ENCODE results near the gene MIOS.

The MIOS gene

DNA sequence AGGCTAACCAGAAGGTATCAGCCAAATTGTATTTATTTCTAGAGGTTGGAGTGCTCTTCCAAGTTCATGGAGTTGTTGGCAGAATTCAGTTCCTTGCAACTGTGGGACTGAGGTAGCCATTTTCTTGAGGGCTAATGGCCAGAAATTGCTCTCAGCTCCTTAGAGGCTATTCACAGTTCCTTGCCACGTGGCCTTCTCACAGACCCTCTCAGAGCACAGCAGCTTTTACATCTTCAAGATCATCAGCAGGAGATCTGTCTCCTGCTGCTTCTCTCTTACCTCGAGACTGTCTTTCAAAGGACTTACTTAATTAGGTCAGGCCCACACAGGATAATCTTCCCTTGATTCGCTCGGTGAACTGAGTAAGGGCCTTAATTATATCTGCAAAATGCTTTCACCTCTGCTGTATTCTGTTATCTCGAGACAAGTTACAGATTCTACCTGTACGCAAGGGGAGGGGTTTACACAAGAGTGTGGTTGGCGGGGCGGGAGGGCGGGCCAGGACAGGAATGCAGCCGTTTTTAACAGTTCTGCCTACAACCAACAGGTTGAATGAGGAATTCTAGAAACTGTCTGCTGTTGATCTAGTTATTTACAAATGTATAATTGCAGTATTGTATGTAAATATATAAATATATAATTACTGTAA is 15.0 kb downstream of the MIOS start:
- in situ Hi-C loops (cut with MboI; ENCODE audit: low sequenced_read_pairs) = no loop called here

GRCh38 chr7:7582596-7582995 is 15.9 kb downstream of the MIOS start:
- in situ Hi-C loops (cut with MboI; ENCODE audit: low sequenced_read_pairs) = no loop called here

DNA sequence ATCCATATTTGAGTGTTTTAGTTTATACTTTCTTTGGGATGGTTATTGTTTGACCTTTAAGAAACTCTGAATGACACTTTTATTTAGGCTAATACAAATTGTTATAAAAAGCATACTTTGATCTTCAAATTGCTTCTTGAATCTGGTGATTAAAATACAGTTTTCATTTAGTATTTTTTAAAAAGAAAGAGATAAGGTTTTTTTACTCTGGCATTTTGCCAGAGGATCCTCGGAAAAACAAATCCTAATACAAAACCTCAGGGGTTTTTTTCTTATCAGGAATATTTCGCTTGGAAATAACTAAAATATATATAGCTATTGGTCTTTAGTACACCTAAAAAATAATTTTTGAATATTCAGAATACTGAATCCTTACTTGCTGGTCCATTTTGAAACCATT is 17.0 kb downstream of the MIOS start:
- in situ Hi-C loops (cut with MboI; ENCODE audit: low sequenced_read_pairs) = no loop called here

DNA sequence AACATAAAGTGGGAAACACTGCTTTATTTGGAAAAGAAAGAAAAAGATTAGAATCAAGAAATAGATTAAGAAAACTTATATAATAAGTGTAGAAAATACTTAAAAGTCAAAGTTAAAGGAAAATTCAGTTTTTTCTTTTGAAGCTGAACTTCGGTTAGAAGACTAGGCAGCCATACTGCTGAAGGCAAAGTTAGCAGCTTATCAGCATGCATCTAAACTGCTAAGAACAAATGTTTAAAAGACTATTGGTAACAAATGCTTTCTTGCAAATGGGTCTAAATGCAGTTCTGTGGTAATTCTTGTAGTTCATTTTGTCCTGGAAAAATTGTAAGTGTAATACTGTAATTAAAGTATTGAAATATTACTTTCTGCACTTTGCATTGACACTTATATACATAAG is 18.0 kb downstream of the MIOS start:
- in situ Hi-C loops (cut with MboI; ENCODE audit: low sequenced_read_pairs) = no loop called here

DNA sequence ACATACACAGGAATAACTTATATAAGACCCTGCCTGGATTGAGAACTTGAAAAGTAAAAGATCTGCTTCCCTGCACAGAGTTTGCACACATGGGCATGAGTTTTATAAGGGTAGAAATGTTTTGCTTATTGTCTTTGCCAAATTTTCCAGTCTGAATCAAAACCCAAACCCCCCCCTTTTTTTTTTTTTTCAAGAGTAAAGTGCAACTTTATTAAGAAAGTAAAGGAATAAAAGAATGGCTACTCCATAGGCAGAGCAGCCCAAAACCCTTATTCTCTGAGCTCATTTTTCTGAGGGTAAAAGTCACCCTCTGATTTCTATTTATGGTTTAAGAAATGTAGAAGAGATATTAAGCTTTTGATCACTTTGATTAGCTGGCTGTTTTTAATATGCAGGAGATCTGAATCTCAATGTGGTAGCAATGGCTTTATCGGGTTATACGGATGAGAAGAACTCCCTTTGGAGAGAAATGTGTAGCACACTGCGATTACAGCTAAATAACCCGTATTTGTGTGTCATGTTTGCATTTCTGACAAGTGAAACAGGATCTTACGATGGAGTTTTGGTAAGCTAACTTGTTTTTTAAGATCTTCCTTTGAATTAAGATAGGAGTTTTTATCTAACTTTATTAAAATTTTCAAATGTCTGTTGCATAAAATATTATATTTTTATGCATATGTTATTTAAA is 18.7 kb downstream of the MIOS start:
- in situ Hi-C loops (cut with MboI; ENCODE audit: low sequenced_read_pairs) = no loop called here

DNA sequence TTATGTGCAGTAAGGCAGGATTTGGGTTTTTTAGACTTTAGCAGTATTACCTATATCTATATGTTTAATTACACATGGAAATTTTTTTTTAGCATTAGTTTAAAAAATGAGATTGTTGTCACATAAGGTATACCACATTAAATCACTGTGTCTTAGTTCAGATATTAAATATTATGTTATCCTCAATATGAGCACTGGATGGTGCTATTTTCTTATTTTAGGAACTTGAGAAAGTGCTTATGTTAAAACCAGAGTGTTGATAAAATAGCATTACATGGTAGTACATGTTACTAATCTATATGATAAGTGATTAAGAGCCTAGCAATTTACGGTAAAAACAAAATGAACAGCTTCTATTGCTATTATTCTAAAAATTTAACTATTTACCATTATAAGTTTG is 28.8 kb downstream of the MIOS start:
- in situ Hi-C loops (cut with MboI; ENCODE audit: low sequenced_read_pairs) = no loop called here

- in situ Hi-C loops (cut with MboI; ENCODE audit: low sequenced_read_pairs) = no loop called here
Observed at GRCh38 chr7:7596176-7596575, 29.5 kb downstream of the MIOS start.

DNA sequence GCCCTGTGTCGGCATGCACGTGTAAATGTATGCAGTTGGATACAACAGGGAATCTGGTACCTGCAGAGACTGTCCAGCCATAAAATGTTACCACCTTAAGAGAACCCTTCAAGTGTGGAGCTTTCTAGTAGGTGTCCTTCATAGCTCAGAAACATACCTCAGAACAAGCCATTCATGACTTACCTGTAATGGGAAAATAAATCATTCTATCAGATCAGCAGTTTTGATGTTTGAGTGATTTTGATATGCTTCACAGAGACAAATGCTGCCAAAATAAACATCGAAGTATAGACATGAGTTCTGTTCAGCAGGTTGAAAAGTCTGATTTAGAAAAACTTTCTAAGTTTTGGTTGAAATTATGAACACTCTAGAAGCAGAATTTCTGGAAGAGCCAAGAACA is 40.3 kb downstream of the MIOS start:
- in situ Hi-C loops (cut with MboI; ENCODE audit: low sequenced_read_pairs) = no loop called here

DNA sequence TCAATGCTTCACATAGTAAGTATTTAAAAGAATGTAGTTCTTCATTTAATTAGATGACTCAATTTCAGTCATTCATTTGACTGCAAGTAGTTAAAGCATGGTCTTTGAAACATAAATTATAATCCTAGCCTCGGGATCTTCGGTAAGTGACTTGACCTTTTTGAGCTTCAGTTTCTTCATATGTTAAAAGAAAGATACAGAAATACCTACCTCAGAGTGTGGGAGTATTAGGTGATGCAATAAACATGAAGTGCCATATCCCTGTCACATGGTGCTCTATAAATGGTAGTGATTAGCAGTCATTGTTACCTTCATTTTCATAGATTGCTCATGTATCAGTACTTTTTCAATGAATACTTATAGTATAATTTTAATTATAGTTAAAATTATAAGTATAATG is 42.6 kb downstream of the MIOS start:
- in situ Hi-C loops (cut with MboI; ENCODE audit: low sequenced_read_pairs) = no loop called here

GRCh38 chr7:7612519-7612918 is 45.8 kb downstream of the MIOS start:
- in situ Hi-C loops (cut with MboI; ENCODE audit: low sequenced_read_pairs) = no loop called here

DNA sequence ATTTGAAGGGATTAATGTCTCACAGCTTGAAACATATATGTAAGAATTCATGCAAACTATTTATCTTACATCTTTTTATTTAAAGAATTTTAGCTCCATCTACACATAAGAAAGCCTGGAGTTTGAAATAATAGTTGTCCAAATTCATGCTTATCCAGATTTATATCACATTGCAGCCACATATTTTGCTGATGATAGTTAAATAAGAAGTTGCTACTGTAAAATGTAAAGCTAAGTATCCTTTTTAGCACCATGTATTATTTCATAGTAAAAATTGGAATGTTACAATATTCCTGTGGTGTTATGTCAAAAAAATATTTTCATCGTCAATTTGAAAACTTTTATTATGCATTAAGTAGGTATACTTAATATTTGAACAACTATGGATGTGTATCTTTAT is 46.5 kb downstream of the MIOS start:
- in situ Hi-C loops (cut with MboI; ENCODE audit: low sequenced_read_pairs) = no loop called here

DNA sequence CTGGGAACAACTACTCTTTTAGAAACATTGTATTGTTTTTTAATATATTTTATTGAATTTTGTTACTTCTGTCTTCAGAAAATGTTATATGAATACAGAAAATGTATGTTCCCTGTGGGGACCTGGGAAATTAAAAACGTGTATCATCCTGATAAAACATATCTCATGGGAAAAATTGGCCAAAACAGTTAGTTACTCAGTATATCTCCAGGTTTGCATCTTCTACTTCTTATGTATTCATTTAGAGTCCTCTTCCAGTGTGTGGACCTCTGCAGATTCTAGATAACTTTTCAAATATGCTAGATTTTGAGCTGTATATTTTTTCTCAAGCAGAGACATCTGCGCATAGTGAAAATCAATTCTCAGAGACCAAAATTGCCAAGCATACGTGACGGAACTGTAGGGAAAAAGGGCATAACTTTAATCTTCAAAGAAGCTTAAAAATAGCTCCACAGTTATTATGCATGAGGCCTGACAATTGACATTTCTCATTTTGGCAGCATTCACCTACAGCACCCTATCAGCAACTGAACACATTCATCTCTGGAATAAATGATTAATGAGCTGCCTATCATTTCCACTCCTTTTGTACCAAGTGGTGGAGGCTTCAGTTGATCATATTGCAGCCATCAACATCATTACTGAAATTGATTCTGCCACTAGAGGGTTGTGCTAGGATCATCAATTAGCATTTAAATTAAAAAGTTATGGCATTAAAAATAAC is 47.5 kb downstream of the MIOS start:
- in situ Hi-C loops (cut with MboI; ENCODE audit: low sequenced_read_pairs) = no loop called here

DNA sequence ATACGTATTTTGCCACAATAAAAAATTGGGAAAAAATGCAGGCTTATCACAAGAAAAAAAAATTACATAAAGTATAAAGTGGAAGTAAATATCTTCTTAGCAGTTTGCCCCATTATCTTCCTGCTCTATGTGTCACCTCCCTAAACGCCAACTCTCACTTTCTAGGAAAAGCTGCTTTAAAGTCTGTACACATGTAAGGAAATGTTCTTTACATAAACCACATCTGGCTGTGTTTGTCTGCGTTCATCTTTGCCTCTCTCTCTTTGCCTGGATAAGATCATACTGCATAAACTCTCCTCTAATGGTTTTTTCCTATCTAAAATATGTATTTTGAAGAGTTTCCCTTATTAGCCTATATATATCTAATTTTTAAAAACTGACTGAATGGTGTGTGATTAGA is 50.9 kb downstream of the MIOS start:
- in situ Hi-C loops (cut with MboI; ENCODE audit: low sequenced_read_pairs) = no loop called here

GRCh38 chr7:7618410-7618809 is 51.7 kb downstream of the MIOS start:
- in situ Hi-C loops (cut with MboI; ENCODE audit: low sequenced_read_pairs) = no loop called here

DNA sequence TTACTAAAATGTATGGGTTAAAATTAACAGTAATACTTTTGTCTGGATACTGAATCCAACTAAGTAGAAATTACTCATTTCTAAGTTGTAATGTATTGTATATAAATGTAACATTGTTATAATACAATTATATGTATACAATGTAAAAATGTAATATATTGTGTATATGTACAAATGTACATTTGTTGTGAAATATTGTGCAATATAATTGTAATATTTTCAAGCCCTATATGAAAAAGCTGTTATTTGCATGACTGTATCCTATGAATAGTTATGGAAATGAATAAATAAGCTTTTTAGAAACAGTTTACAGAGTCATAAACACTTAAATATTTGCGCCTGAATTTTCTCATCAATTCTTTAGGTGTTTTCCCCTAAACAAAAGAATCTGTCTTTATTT is 53.6 kb downstream of the MIOS start:
- in situ Hi-C loops (cut with MboI; ENCODE audit: low sequenced_read_pairs) = no loop called here

GRCh38 chr7:7620644-7621210 is 54.0 kb downstream of the MIOS start:
- in situ Hi-C loops (cut with MboI; ENCODE audit: low sequenced_read_pairs) = no loop called here

DNA sequence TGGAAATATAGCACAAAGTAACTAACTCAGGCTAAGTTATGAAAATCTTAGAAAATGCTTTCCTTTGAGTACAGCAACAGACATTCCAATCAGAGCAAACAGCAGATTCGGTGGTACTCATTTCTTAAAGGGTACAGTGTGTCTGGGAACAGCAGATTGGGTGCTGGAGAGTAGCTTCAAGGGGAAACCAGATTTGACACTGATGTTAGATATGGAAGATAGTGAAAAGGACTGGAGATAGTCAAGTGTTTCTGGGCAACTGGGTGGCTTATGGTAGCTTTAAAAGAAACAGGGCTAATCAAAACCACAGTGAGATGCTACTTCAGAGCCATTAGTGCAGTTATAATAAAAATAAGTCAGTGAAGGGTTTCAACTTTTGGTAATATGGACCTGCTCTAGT is 61.8 kb downstream of the MIOS start:
- in situ Hi-C loops (cut with MboI; ENCODE audit: low sequenced_read_pairs) = no loop called here

DNA sequence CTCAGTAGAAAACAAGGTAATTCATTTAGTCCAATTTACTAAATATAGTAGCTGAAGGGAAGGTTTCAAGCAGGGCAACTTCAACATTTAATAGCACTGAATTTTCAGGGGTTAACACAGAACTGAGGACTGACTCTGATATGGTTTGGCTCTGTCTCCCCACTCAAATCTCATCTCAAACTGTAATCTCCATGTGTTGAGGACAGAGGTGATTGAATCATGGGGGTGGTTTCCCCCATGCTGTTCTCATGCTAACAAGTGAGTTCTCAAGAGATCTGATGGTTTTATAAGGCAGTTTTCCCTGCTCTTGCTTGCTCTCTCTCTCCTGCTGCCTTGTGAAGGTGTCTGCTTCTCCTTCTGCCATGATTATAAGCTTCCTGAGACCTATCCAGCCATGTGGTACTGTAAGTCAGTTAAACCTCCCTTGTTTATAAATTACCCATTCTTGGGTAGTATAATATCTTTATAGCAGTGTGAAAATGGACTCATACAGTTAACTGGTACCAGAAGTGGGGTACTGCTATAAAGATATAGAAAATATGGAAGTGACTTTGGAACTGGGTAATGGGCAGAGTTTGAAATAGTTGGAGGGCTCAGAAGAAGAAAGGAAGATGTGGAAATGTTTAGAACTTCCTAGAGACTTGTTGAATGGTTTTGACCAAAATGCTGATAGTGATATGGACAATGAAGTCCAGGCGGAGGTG is 64.1 kb downstream of the MIOS start:
- in situ Hi-C loops (cut with MboI; ENCODE audit: low sequenced_read_pairs) = no loop called here

- in situ Hi-C loops (cut with MboI; ENCODE audit: low sequenced_read_pairs) = no loop called here
Observed at GRCh38 chr7:7639421-7639820, 72.7 kb downstream of the MIOS start.

GRCh38 chr7:7639847-7640220 is 73.2 kb downstream of the MIOS start:
- in situ Hi-C loops (cut with MboI; ENCODE audit: low sequenced_read_pairs) = no loop called here

Measured in HL-60/S4 (cell line).